GM18951 (cell line): ENCODE results near the gene MFAP3.

ENCODE experiments used
- POLR2A ChIP-seq: IDR thresholded peaks from 4 replicates; pipeline ENCODE4 v1.6.1; 2011; ENCODE audit warnings: mild to moderate bottlenecking; ENCODE audit not compliant: insufficient read length, insufficient read depth; ENCODE audit errors: extremely low read depth
- in situ Hi-C: fragments of 300-500 bp; cut with MboI; formaldehyde crosslinking; loops from one replicate; pipeline ENCODE4 v1.12.0; 2022; ENCODE audit warnings: low sequenced_read_pairs, mixed read lengths, inconsistent platforms; ENCODE audit not compliant: unreplicated experiment

Gene MFAP3

GRCh38 chr5:154060606-154061005 is 21.8 kb downstream of the MFAP3 start:
- no peak for TF ChIP-seq POLR2A
- in situ Hi-C loops = no loop called here

- no peak for TF ChIP-seq POLR2A
- in situ Hi-C loops = no loop called here
Observed at GRCh38 chr5:154063372-154063771, 24.6 kb downstream of the MFAP3 start.

DNA sequence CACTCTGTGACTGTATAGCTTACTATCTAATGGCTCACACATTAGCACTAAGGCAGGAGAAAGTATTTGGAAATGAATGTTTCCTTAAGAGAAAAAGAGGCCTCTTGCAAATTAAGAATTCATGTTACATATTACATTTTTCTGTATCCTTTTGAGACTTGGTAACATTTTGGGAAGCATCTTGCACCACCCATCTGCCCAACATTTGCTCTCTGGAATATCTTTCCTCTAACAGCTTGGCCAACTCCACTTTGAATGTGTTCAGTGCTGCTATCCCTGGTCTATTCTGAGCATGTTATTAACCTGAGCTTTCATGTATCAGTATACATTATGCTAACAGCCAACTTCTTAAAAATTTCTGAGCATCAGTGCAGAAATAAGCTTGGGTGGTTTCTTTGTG is 27.2 kb downstream of the MFAP3 start:
- in situ Hi-C loops = no loop called here
- TF ChIP-seq POLR2A = no peak

GRCh38 chr5:154069854-154070253 is 31.1 kb downstream of the MFAP3 start:
- in situ Hi-C loops = loop anchor here (10.0 kb wide), 1 partner anchor 115 kb away; no protein-coding TSS in a partner anchor

DNA sequence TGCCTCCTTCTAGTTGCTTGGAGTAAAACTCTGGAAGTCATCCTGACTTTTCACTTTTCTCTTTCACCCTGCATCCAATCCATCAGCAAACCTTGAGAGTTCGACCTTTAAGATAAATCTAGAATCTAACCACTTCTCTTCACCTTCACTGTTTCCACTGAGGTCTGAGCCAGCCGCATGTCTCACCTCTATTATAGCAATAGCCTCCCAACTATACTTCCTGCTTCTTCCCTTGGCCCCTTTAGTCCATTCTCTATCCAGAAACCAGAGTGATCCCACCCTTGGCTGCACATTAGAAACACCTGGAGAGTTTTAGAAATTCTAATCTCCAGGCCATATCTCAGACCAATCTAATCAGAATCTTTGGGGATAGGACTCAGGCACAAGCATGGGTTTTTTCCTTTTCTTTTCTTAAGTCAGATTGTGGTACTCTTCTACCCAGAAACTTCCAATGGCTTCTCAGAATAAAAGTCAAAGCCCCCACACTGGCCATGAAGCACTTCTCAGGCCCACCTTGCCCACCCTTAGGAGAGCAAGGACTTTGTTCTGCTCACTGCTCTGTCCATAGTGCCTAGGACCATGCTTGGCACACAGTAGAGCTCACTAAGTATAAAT is 33.1 kb downstream of the MFAP3 start:
- in situ Hi-C loops = loop anchor here (10.0 kb wide), 1 partner anchor 113 kb away; no protein-coding TSS in a partner anchor
- no peak for TF ChIP-seq POLR2A

DNA sequence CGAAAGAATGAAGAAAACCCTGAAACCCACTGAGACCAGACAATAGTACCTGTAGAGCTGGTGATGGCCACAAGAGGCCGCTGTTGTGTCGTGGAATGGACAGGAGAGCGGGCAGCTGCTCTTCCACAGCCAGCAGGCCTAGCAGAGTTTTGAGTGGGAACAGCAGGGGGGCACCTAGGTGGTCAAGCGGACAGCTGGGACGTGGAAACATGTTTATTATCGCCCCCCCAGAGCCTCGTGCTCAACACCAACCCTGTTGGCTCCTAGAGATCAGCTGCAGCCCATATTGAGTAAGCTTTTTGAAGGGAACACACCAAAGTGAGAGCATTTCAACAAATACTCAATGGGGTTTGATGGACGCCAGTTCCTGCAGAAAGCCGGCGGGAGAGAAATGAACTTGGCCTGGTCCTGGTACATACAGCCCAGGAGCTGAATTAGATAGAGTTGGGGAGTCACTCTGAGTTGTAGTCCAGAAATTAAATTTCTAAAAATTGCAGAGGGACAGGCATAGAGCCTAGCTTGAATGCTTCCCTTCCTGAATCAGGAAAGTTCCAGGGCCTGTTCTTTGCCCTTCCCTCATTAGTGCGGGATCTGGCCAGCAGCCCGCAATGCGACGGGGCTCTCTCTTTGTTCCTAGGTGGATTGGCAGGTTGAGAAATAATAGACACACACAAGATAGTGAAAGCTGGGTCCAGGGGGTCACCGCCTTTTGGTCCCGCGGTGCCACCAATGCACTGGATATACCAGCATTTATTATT is 33.8 kb downstream of the MFAP3 start:
- no peak for TF ChIP-seq POLR2A
- in situ Hi-C loops = loop anchor here (10.0 kb wide), 1 partner anchor 112 kb away; no protein-coding TSS in a partner anchor

DNA sequence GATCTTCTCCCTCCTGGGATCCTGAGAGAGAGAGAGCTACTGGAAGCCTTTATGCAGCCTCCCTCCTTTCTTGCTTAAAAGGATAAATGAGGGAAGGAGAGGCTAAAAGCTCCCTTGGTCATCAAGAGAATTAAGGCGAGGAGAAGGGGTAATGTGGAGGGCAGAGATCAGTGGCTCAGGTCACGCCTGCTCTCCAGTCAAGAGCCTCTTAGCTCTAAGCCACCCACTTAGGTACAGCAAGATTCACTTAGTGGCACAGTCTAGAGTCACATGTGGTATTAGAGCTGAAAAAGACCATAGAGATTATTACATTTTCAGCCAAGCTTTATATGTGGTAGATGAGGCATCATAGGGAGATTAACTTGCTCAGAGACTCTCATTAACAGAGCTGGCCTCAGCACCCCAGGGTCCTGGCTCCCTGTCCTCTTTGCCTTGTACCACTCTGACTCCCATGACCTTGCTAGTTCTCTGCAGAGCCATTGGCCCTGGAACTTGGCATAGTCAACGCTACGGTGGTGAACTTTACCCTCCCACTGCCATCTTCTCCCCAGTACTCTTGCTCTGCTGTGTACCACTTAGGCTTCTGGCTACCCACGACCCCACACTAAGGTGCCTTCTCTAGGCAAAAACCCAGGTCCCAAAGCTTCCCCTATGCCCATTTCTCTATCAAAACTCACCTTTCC is 37.6 kb downstream of the MFAP3 start:
- TF ChIP-seq POLR2A = no peak
- in situ Hi-C loops = loop anchor here (5.0 to 25.0 kb wide), 3 partner anchors 108 to 536 kb away; no protein-coding TSS in a partner anchor

GRCh38 chr5:154077696-154078095 is 38.9 kb downstream of the MFAP3 start:
- no peak for TF ChIP-seq POLR2A
- in situ Hi-C loops = loop anchor here (5.0 to 25.0 kb wide), 3 partner anchors 107 to 535 kb away; no protein-coding TSS in a partner anchor

- TF ChIP-seq POLR2A = no peak
Observed at GRCh38 chr5:154078272-154078671, 39.5 kb downstream of the MFAP3 start.

GRCh38 chr5:154081246-154081645 is 42.5 kb downstream of the MFAP3 start:
- no peak for TF ChIP-seq POLR2A
- in situ Hi-C loops = loop anchor here (25.0 kb wide), 1 partner anchor 531 kb away; no protein-coding TSS in a partner anchor

More at GRCh38 chr5:154078272-154078671, 39.5 kb downstream of the MFAP3 start:
- in situ Hi-C loops = loop anchor here (5.0 to 25.0 kb wide), 3 partner anchors 107 to 534 kb away; no protein-coding TSS in a partner anchor

DNA sequence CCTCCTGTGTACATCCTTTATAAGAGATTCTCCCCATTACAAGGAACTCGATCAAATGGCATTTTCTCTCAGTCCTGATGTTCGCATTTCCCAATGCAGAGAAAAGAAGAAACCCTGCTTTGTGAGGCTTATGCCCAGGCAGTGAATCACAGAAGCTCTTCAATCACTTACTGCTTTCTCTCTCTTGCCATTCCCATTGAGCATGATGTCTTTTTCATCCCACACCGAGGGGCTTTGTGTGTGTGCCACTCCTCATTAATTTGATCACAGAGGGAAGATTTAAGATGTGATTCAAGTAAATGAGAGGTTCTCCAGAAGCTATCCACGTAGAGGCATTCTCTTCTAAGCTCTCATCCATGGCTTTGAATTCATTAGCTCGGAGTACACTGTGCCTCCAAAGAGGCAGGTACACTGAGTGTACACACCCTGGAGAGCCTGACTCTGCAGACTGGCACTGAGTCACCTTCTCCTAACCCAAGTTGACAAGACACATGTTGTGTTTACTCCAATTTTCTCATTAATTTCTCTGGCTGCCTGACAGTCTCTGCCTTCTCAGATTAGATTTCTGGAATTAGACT is 45.4 kb downstream of the MFAP3 start:
- in situ Hi-C loops = loop anchor here (25.0 kb wide), 1 partner anchor 528 kb away; no protein-coding TSS in a partner anchor
- no peak for TF ChIP-seq POLR2A

DNA sequence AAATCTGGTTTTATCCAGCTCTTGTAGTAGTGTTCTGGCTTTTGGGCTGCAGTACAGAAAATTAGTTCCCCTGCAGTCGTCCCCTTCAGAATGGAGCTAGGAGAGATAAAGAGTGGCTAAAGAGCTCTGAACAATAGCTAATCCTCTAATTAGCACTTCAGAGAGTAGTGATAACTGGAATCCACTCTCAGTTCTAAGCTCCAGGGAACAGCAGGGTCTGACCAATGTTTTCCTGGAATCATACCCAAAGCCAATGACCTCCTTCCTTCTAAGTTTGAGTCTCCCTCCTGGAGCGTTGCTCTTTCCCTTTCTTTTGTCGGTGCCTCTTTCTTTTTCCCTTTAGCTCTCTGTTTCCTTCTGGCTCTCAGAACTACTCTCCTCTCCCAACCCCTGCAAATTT is 47.4 kb downstream of the MFAP3 start:
- no peak for TF ChIP-seq POLR2A
- in situ Hi-C loops = loop anchor here (25.0 kb wide), 1 partner anchor 526 kb away; no protein-coding TSS in a partner anchor

- in situ Hi-C loops = loop anchor here (25.0 kb wide), 1 partner anchor 526 kb away; no protein-coding TSS in a partner anchor
Observed at GRCh38 chr5:154086641-154087040, 47.9 kb downstream of the MFAP3 start.

GRCh38 chr5:154087260-154087659 is 48.5 kb downstream of the MFAP3 start:
- in situ Hi-C loops = loop anchor here (25.0 kb wide), 1 partner anchor 525 kb away; no protein-coding TSS in a partner anchor
- TF ChIP-seq POLR2A = no peak

More at GRCh38 chr5:154086641-154087040, 47.9 kb downstream of the MFAP3 start:
- no peak for TF ChIP-seq POLR2A
